Effector memory CD4-positive, alpha-beta T cell (primary cell): ENCODE data around the gene PDE4D.

Experiments
- DNase-seq, 3 donors: peaks; one replicate each; pipeline ENCODE4 v3.0.0-alpha.2; 2020
- H3K27ac ChIP-seq: 2 replicates; pipeline ENCODE4 v1.7.0; 2013; ENCODE audit warnings: mild to moderate bottlenecking, low read length, moderate library complexity; ENCODE audit not compliant: insufficient read depth, poor library complexity, severe bottlenecking
- H3K27me3 ChIP-seq: replicated peaks from 2 replicates; pipeline ENCODE4 v1.7.0; 2013; ENCODE audit warnings: mild to moderate bottlenecking, low read length; ENCODE audit not compliant: insufficient read depth, control insufficient read depth, poor library complexity, severe bottlenecking
- H3K36me3 ChIP-seq: 2 replicates; pipeline ENCODE4 v1.7.0; 2013; ENCODE audit warnings: mild to moderate bottlenecking, low read length, moderate library complexity; ENCODE audit not compliant: control insufficient read depth, insufficient read depth
- H3K4me1 ChIP-seq: 2 replicates; pipeline ENCODE4 v1.7.0; 2013; ENCODE audit warnings: low read length, mild to moderate bottlenecking; ENCODE audit not compliant: control insufficient read depth, insufficient read depth, poor library complexity, severe bottlenecking
- H3K4me3 ChIP-seq: 2 replicates; pipeline ENCODE4 v1.7.0; 2013; ENCODE audit warnings: low read length, low read depth, mild to moderate bottlenecking; ENCODE audit not compliant: insufficient read depth, poor library complexity, severe bottlenecking
- H3K9me3 ChIP-seq: 2 replicates; pipeline ENCODE4 v1.7.0; 2013; ENCODE audit warnings: mild to moderate bottlenecking, low read length, moderate library complexity; ENCODE audit not compliant: control insufficient read depth

Gene PDE4D

GRCh38 chr5:59436364-59437148, 457.0 kb downstream of the PDE4D start:
- no peaks in the 10 kb centered on the region for H3K36me3 ChIP-seq
- H3K9me3 ChIP-seq = no peaks in the 10 kb centered on the region

GRCh38 chr5:59433174-59433573, 460.4 kb downstream of the PDE4D start:
- Histone ChIP-seq H3K27ac (no peak overlapping the region), H3K9me3 (no peaks in the 10 kb centered on the region), H3K4me3 (no peak overlapping the region), H3K36me3 (no peaks in the 10 kb centered on the region), H3K4me1 (no peaks in the 10 kb centered on the region), H3K27me3 (no peaks in the 10 kb centered on the region)
- no peak for DNase-seq

More at GRCh38 chr5:59436364-59437148, 457.0 kb downstream of the PDE4D start:
- H3K27ac ChIP-seq = no peak overlapping the region
- H3K4me1 ChIP-seq = no peaks in the 10 kb centered on the region
- no peak overlapping the region for H3K4me3 ChIP-seq
- DNase-seq = no peak
- no peaks in the 10 kb centered on the region for H3K27me3 ChIP-seq

GRCh38 chr5:59430066-59430685, 463.4 kb downstream of the PDE4D start:
- Histone ChIP-seq H3K36me3 (no peaks in the 10 kb centered on the region), H3K4me1 (no peaks in the 10 kb centered on the region), H3K9me3 (no peaks in the 10 kb centered on the region), H3K4me3 (no peak overlapping the region), H3K27ac (no peak overlapping the region), H3K27me3 (no peaks in the 10 kb centered on the region)
- no peak for DNase-seq

GRCh38 chr5:59428391-59428790, 465.1 kb downstream of the PDE4D start:
- Histone ChIP-seq H3K9me3 (no peaks in the 10 kb centered on the region), H3K4me1 (no peaks in the 10 kb centered on the region), H3K36me3 (no peaks in the 10 kb centered on the region), H3K27me3 (no peaks in the 10 kb centered on the region), H3K4me3 (no peak overlapping the region), H3K27ac (no peak overlapping the region)
- no peak for DNase-seq

GRCh38 chr5:59424515-59424914, 469.0 kb downstream of the PDE4D start:
- Histone ChIP-seq H3K27ac (no peak overlapping the region), H3K9me3 (no peaks in the 10 kb centered on the region), H3K4me1 (no peaks in the 10 kb centered on the region), H3K27me3 (no peaks in the 10 kb centered on the region), H3K4me3 (no peak overlapping the region), H3K36me3 (no peaks in the 10 kb centered on the region)
- no peak for DNase-seq

GRCh38 chr5:59423021-59423420, 470.5 kb downstream of the PDE4D start:
- Histone ChIP-seq H3K27me3 (no peaks in the 10 kb centered on the region), H3K27ac (no peak overlapping the region), H3K4me3 (no peak overlapping the region), H3K4me1 (no peaks in the 10 kb centered on the region), H3K36me3 (no peaks in the 10 kb centered on the region), H3K9me3 (no peaks in the 10 kb centered on the region)
- DNase-seq = no peak

- no peak for DNase-seq
- no peaks in the 10 kb centered on the region for H3K36me3 ChIP-seq
- no peak overlapping the region for H3K27ac ChIP-seq
- no peaks in the 10 kb centered on the region for H3K27me3 ChIP-seq
- H3K4me1 ChIP-seq = no peaks in the 10 kb centered on the region
- no peaks in the 10 kb centered on the region for H3K9me3 ChIP-seq
- H3K4me3 ChIP-seq = no peak overlapping the region
Measured at GRCh38 chr5:59421986-59422941, 471.3 kb downstream of the PDE4D start.

- DNase-seq = no peak
- H3K27ac ChIP-seq = no peak overlapping the region
Measured at GRCh38 chr5:59420596-59420995, 472.9 kb downstream of the PDE4D start.

GRCh38 chr5:59418808-59419207, 474.7 kb downstream of the PDE4D start:
- H3K4me1 ChIP-seq = no peaks in the 10 kb centered on the region
- H3K9me3 ChIP-seq = no peaks in the 10 kb centered on the region
- no peak overlapping the region for H3K27ac ChIP-seq
- no peak overlapping the region for H3K4me3 ChIP-seq
- no peaks in the 10 kb centered on the region for H3K27me3 ChIP-seq
- DNase-seq = no peak
- H3K36me3 ChIP-seq = no peaks in the 10 kb centered on the region

More at GRCh38 chr5:59420596-59420995, 472.9 kb downstream of the PDE4D start:
- Histone ChIP-seq H3K36me3 (no peaks in the 10 kb centered on the region), H3K27me3 (no peaks in the 10 kb centered on the region), H3K9me3 (no peaks in the 10 kb centered on the region), H3K4me3 (no peak overlapping the region), H3K4me1 (no peaks in the 10 kb centered on the region)
